Measurements from ENCODE around the gene PLEKHB2.
"Not testable (repeated sequence)": the region's sequence is repeated elsewhere in the genome, so short reads cannot be mapped to it uniquely, and the experiment has no call there.

Gene PLEKHB2

GRCh38 chr2:131093696-131094462 is 11.3 kb upstream of the PLEKHB2 start:
- no peak for DNase-seq (ENCODE audit: low read depth, low spot score)

DNA sequence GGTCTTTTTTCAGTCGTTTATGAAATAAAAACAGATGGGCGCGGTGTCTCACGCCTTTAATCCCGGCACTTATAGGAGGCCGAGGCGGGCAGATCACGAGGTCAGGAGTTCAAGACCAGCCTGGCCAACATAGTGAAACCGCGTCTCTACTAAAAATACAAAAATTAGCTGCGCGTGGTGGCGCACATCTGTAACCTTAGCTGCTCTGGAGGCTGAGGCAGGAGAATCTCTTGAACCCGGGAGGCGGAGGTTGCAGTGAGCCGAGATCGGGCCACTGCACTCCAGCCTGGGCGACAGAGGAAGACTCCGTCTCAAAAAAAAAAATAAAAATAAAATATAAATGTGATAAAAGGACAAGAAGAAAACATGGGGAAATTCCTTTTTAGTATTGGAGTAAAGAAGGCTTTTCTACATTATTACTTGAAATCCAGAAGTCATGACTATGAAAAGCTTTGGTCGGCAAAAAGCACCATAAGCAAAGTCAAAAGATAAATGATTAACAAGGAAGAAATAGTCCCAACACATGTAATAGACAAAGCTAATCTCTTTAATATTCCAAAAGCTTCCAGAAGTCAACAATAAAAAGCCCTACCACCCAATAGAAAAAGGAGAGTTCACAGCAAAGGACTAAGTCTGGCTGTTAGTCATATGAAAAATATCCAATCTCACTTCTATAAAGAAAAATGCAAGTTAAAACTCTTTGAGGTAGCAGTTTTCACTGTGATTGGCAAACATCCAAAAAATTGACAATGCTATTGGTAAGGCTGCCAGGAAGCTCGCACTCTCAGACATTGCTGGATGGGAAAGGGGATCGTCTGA is 10.5 kb upstream of the PLEKHB2 start:
- DNase-seq (ENCODE audit: low read depth, low spot score): no peak

DNA sequence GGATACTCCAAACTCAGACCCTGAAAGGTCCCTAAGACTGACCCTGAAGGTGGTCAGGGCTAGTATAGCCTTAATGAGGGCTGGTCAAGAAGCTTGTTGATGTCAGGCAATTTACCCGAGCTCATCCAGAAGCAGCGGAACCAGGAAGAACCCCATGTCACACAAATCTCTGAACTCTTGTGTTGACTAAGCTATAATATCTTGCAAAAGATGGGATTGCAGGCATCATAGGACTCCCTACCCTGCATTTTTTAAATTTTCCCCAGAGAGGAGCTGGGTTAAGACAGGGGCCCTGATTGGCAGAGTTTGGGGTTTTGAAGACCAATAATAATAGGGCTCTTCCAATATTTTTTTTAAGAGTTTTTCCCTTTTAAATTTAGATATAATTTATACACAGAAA is 2.0 kb upstream of the PLEKHB2 start:
- DNase-seq (ENCODE audit: low read depth, low spot score): no peak

- no peak for DNase-seq (ENCODE audit: low read depth, low spot score)
Observed at GRCh38 chr2:131104487-131105155, 515 bp upstream of the PLEKHB2 start.

- no peak for DNase-seq (ENCODE audit: low read depth, low spot score)
Observed at GRCh38 chr2:131105950-131106801, 1.0 kb downstream of the PLEKHB2 start.

GRCh38 chr2:131112529-131112928 is 7.4 kb downstream of the PLEKHB2 start:
- DNase-seq (ENCODE audit: low read depth, low spot score): no peak

DNA sequence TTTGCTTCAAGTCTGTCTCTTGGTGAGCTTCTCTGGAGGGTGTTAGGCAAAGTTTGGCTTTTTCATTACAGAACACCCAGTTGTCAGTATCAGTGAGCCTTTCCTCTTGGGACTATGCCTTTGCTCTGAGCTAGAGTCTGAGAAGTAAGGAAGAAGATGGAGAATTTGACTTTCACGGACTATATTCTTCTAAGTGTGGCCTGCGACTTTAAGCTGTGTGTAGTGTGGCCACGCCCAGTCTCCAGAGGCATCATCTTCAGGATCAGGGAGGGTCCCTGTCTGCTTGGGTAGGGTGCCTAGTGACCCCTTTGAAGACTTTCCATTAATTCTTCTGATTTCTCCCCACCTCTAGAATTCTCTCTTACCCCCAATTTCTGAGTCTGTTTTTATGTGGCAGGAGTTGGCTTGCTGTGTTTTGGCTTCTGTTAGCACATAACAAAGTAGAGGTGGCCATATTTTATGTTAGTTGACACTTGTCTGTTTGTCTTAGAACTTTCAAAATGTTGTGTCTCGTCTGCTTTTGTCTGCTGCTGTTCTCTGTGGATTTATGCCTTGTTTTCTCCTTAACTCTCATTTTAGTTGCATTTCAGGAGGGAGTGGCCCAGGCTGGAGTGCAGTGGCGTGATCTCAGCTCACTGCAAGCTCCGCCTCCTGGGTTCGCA is 8.6 kb downstream of the PLEKHB2 start:
- no peak for DNase-seq (ENCODE audit: low read depth, low spot score)

DNA sequence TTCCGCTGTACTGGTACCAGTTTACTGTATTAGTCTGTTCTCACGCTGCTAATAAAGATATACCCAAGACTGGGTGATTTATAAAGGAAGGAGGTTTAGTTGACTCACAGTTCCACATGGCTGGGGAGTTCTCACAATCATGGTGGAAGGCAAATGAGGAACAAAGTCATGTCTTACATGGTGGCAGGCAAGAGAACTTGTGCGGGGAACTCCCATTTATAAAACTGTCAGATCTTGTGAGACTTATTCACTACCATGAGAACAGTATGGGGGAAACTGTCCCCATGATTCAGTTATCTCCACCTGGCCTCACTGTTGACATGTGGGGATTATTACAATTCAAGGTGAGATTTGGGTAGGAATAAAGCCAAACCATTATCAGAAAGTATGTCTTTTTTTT is 9.8 kb downstream of the PLEKHB2 start:
- not testable (repeated sequence) for DNase-seq (ENCODE audit: low read depth, low spot score)

- no peak for DNase-seq (ENCODE audit: low read depth, low spot score)
Observed at GRCh38 chr2:131115752-131116151, 10.6 kb downstream of the PLEKHB2 start.

- DNase-seq (ENCODE audit: low read depth, low spot score): no peak
Observed at GRCh38 chr2:131120815-131121317, 15.7 kb downstream of the PLEKHB2 start.

GRCh38 chr2:131121464-131121863 is 16.3 kb downstream of the PLEKHB2 start:
- DNase-seq (ENCODE audit: low read depth, low spot score): no peak

- no peak for DNase-seq (ENCODE audit: low read depth, low spot score)
Observed at GRCh38 chr2:131122496-131122895, 17.4 kb downstream of the PLEKHB2 start.

DNA sequence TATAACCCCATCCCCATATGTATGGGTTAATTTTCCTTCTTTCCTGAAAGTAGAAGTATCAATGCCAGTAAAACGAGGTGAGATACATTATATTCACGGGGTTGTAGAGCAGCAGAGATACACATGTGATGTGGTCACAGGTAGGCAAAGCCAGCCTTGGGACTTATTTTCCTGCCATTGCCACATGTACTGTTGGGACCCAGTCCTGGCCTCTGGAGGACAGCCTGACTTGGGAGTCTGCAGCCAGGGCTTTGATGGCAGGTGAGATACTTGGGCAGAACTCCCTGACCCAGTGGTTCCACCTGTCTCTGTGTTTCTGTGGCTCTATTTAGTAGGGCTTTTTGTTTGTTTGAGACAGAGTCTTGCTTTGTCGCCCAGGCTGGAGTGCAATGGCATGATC is 18.1 kb downstream of the PLEKHB2 start:
- DNase-seq (ENCODE audit: low read depth, low spot score): no peak

GRCh38 chr2:131125195-131125757 is 20.1 kb downstream of the PLEKHB2 start:
- no peak for DNase-seq (ENCODE audit: low read depth, low spot score)

DNA sequence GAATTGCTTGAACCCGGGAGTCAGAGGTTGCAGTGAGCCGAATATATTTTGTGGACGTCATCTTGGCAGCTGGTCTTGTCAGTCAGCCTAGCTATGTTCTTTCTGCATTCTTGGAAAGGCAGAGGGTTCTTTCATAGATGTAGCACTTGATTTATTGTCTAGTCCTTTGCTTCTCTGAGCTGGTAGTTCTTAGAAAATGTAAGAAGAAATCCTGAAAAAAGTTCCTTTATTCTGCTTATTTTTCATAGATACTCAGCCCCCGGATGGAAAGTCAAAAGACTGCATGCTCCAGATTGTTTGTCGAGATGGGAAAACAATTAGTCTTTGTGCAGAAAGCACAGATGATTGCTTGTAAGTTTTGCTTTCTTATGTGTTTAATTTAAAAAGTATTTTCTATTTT is 21.3 kb downstream of the PLEKHB2 start:
- no peak for DNase-seq (ENCODE audit: low read depth, low spot score)

GRCh38 chr2:131127076-131127475 is 21.9 kb downstream of the PLEKHB2 start:
- no peak for DNase-seq (ENCODE audit: low read depth, low spot score)

DNA sequence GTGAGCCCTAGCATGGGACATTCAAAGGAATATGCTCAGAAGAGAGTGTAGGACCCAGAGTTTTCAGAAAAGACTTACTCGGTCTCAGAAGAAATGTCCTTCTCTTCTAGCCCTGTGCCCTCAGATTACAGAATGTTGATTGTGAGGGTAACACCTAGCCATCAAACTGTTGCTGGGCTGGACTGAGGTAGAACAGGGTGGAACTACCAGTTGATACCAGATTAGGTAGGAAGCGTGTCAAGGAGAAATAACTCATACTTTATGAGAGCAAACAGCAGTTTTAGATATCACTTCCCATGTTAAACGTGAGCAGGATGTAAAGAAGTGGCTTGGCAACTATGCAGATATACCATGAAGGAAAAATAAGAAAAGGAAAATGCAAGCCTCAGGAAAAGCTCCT is 22.8 kb downstream of the PLEKHB2 start:
- DNase-seq (ENCODE audit: low read depth, low spot score): no peak

DNA sequence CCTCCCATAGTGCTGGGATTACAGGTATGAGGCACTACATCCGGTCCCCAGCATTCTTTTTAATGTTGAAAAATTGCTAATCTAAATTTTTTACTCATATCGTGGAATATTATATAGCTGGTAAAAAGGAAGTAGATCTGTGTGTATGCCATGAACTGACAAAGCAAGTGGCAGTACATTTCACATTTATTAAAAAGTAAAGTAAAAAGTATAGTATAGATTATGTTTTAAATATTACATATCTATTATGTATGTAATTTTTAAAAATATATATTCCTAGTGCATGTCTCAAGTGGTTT is 25.1 kb downstream of the PLEKHB2 start:
- DNase-seq (ENCODE audit: low read depth, low spot score): no peak

- no peak for DNase-seq (ENCODE audit: low read depth, low spot score)
Observed at GRCh38 chr2:131132729-131133128, 27.6 kb downstream of the PLEKHB2 start.

DNA sequence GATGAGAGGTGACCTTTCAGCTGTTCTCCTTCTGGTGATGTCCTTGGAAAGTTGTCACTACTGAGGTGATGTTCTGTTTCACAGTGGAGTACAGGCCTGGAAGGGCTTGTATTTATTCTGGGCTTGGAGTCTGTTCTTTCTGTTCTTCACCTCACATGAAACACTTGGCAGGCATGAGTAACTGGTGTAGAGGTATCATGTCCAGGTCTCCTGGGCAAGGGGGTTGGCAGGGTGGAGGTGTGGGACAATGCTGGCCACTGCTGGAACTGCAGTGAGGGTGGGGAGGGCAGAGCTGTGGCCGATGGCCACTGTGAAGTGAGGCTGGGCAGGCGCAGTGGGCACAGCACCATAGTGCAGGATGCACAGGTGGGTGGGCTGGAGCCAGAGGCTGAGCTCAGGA is 35.4 kb downstream of the PLEKHB2 start:
- no peak for DNase-seq (ENCODE audit: low read depth, low spot score)

GRCh38 chr2:131142849-131143248 is 37.7 kb downstream of the PLEKHB2 start:
- no peak for DNase-seq (ENCODE audit: low read depth, low spot score)

Measured in iPS DF 19.7 (cell line).